Retinal pigment epithelial cell (primary cell): Measurements from ENCODE around the gene PDE4B.

Experiments used
- DNase-seq: peaks from one replicate; pipeline ENCODE4 v3.0.0-alpha.2; 2010; ENCODE audit warnings: low read depth
- H3K4me3 ChIP-seq: 2 replicates; pipeline ENCODE4 v1.5.1; 2011; ENCODE audit warnings: mild to moderate bottlenecking, low read length, control low read depth, moderate library complexity
- CTCF ChIP-seq: conservative IDR thresholded peaks from 2 replicates; pipeline ENCODE4 v1.5.1; 2011; ENCODE audit warnings: low read depth, low read length, control low read depth, inconsistent platforms

PDE4B gene

GRCh38 chr1:65813956-65814355 lies 21.3 kb downstream of the PDE4B start:
- no peak for TF ChIP-seq CTCF

GRCh38 chr1:65814752-65815151 lies 22.1 kb downstream of the PDE4B start:
- H3K4me3 ChIP-seq: no peak overlapping the region
- TF ChIP-seq CTCF: no peak
- no peak for DNase-seq

More at GRCh38 chr1:65813956-65814355, 21.3 kb downstream of the PDE4B start:
- DNase-seq: no peak
- H3K4me3 ChIP-seq: no peak overlapping the region

GRCh38 chr1:65817891-65818290 lies 25.2 kb downstream of the PDE4B start:
- TF ChIP-seq CTCF: no peak
- DNase-seq: no peak
- H3K4me3 ChIP-seq: no peak overlapping the region

GRCh38 chr1:65818966-65819365 lies 26.3 kb downstream of the PDE4B start:
- no peak overlapping the region for H3K4me3 ChIP-seq
- DNase-seq: no peak
- TF ChIP-seq CTCF: no peak

GRCh38 chr1:65820983-65821382 lies 28.3 kb downstream of the PDE4B start:
- peak; percentile 91 for DNase-seq
- TF ChIP-seq CTCF: no peak

DNA sequence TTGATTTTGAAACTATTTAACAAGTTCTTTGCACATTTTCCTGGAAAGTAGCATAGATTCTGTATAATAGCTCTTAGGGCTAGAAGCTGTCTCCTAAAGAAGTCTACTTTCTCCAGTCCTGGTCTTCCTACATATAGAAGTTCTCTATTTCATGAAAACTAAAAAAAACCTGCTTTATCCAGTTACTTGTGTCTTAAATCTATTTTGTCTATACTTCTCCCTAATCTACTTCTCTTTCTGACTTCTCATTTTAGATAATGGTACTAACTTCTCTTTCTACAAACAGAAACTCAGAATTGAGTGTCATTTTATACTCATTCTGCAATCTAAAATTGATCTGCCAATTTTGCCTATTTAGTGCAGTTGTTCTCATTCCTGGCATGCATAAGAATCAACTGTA lies 28.7 kb downstream of the PDE4B start:
- no peak overlapping the region for H3K4me3 ChIP-seq
- DNase-seq: no peak
- TF ChIP-seq CTCF: no peak

More at GRCh38 chr1:65820983-65821382, 28.3 kb downstream of the PDE4B start:
- no peak overlapping the region for H3K4me3 ChIP-seq

GRCh38 chr1:65824103-65824502 lies 31.4 kb downstream of the PDE4B start:
- DNase-seq: no peak
- no peak overlapping the region for H3K4me3 ChIP-seq
- TF ChIP-seq CTCF: no peak
